GM18507 (cell line): Measurements from ENCODE around the gene RMDN2.
"Not testable (repeated sequence)": the region's sequence is repeated elsewhere in the genome, so short reads cannot be mapped to it uniquely, and the experiment has no call there.

Experiments
- DNase-seq: peaks from one replicate; pipeline ENCODE4 v3.0.0; 2011; ENCODE audit warnings: low read depth; ENCODE audit not compliant: insufficient read length; ENCODE audit errors: extremely low spot score
- FAIRE-seq: peaks from 2 replicates; lab custom pipeline; 2011; peaks lifted over from hg19 to GRCh38; lab: Jason Lieb, UNC

The RMDN2 gene

GRCh38 chr2:37982147-37982582 is 57.1 kb downstream of the RMDN2 start:
- peak; percentile 82 for FAIRE-seq
- no peak for DNase-seq

- DNase-seq = no peak
- FAIRE-seq = no peak
Measured at GRCh38 chr2:37982847-37983246, 57.8 kb downstream of the RMDN2 start.

GRCh38 chr2:37983719-37984118 is 58.6 kb downstream of the RMDN2 start:
- no peak for DNase-seq
- no peak for FAIRE-seq

GRCh38 chr2:37984176-37984575 is 59.1 kb downstream of the RMDN2 start:
- DNase-seq (no peak), FAIRE-seq (no peak)

- DNase-seq (no peak), FAIRE-seq (peak; percentile 39)
Measured at GRCh38 chr2:37984589-37984988, 59.5 kb downstream of the RMDN2 start.

GRCh38 chr2:37985333-37985732 is 60.2 kb downstream of the RMDN2 start:
- peak; percentile 31 for FAIRE-seq
- no peak for DNase-seq

GRCh38 chr2:37987098-37987775 is 62.1 kb downstream of the RMDN2 start:
- no peak for DNase-seq
- no peak for FAIRE-seq

- FAIRE-seq (no peak), DNase-seq (no peak)
Measured at GRCh38 chr2:37992601-37993000, 67.5 kb downstream of the RMDN2 start.

- FAIRE-seq = peak; percentile 26
- DNase-seq = no peak
Measured at GRCh38 chr2:37993143-37993542, 68.1 kb downstream of the RMDN2 start.

- DNase-seq (no peak), FAIRE-seq (no peak)
Measured at GRCh38 chr2:37997629-37998028, 72.5 kb downstream of the RMDN2 start.

GRCh38 chr2:38000485-38001222 is 75.6 kb downstream of the RMDN2 start:
- DNase-seq = no peak
- FAIRE-seq = no peak

GRCh38 chr2:38010187-38010586 is 85.1 kb downstream of the RMDN2 start:
- not testable (repeated sequence) for DNase-seq, FAIRE-seq

GRCh38 chr2:38010995-38011394 is 85.9 kb downstream of the RMDN2 start:
- DNase-seq (no peak), FAIRE-seq (no peak)

GRCh38 chr2:38013158-38013752 is 88.2 kb downstream of the RMDN2 start:
- no peak for FAIRE-seq

GRCh38 chr2:38016219-38016618 is 91.1 kb downstream of the RMDN2 start:
- FAIRE-seq (no peak), DNase-seq (no peak)

More at GRCh38 chr2:38013158-38013752, 88.2 kb downstream of the RMDN2 start:
- DNase-seq = no peak

- no peak for DNase-seq
- FAIRE-seq = no peak
Measured at GRCh38 chr2:38017836-38018235, 92.7 kb downstream of the RMDN2 start.

- not testable (repeated sequence) for DNase-seq, FAIRE-seq
Measured at GRCh38 chr2:38020359-38021069, 95.4 kb downstream of the RMDN2 start.

GRCh38 chr2:38021589-38021988 is 96.5 kb downstream of the RMDN2 start:
- FAIRE-seq = no peak
- DNase-seq = no peak

GRCh38 chr2:38026846-38027245 is 101.8 kb downstream of the RMDN2 start:
- FAIRE-seq = peak; percentile 64
- DNase-seq = no peak

GRCh38 chr2:38028829-38029228 is 103.7 kb downstream of the RMDN2 start:
- FAIRE-seq = no peak
- DNase-seq = no peak
